ENCODE measurements around the gene COQ4. TPM values are rescaled to one million over a fixed set of nuclear protein-coding genes. Genes with fewer than 3 reads are reported as not detected.

COQ4 gene
- total RNA-seq, 1 experiment from 2014 or later: 45.3 TPM

DNA sequence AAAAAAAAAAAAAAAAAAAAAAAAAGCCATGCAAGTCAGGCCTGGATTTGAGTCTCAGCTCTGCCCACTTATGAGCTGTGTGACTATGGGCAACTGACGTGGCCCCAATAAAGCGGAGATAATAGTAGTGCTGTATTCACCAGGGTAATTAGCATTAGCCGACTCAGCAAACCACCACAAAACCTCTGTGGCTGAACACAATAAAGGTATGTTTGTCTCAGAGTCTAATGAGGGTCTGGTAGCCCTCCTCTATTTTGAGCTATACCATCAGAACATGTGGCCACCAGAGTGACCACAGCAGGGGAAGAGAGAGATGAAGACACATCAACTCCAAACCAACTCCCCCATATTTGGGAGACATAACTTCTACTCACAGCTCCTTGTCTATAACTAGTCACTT lies 30.6 kb upstream of the COQ4 start:
- ChIA-PET POLR2A (interaction anchor here (0.6 kb wide), 1 partner anchor 11 kb away, joined by 3 read pairs; no protein-coding TSS in a partner anchor), CTCF (interaction anchor here (0.6 to 2.2 kb wide), 6 partner anchors 8 to 260 kb away, joined by 3 to 7 read pairs (median 4); partner anchors contain the start of genes CERCAM and SPTAN1)

DNA sequence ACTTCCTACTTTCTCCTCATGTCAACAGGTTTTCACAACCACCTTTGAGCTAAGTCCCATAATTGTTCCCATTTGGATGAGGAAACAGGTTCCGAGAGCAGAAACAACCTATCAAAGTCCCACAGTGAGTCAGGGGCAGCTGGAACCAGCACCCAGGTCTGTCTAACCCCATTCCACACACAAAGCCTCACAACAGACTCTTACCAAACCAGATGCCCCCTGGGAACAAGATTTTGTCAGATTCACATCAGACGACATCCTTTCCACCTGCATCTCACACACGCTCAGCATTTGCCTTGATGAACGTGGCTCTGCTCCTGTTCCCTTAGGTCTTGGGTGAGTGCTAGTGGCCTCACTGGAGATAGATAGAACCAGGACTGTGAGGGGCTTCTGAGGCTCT lies 29.5 kb upstream of the COQ4 start:
- peaks cover 8% of the 10 kb centered on the region for H3K36me3 Mint-ChIP-seq
- H3K27me3 Mint-ChIP-seq (ENCODE audit: low read depth): no peaks in the 10 kb centered on the region
- H3K4me3 Mint-ChIP-seq: no peak overlapping the region
- ATAC-seq (no peak), DNase-seq (ENCODE audit: low spot score) (no peak)
- TF ChIP-seq, protein P1, sequence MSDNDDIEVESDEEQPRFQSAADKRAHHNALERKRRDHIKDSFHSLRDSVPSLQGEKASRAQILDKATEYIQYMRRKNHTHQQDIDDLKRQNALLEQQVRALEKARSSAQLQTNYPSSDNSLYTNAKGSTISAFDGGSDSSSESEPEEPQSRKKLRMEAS (CRISPR knock-in tag; IDR thresholded peaks at IDR 0.05): no peak
- TF ChIP-seq, protein P2, sequence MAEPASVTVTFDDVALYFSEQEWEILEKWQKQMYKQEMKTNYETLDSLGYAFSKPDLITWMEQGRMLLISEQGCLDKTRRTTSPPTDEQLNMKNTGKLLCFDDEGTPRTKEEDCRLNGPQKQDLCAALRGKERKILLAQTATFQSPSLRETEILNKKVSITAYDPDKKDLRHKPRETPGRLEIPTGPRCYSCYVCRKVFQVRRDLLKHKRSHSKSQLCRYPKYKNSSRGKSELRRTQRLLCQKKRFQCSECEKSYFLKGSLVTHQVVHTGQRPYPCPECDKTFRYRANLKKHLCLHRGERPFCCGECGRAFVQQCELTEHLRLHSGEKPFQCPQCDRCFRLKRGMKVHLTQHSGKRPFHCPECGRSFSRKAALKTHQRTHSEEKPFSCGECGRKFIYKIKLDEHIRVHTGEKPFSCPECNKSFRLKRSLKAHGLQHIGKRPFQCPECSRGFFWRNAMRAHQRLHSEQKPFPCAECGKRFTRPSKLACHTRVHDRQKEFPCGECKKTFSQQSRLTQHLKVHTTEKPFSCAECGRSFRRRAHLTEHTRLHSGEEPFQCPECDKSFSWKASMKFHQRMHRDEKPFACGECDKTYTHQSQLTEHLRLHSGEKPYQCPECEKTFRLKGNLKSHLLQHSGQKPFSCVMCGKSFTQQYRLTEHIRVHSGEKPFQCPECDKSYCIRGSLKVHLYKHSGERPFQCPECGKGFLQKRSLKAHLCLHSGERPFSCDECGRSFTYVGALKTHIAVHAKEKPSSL (CRISPR knock-in tag; conservative IDR thresholded peaks at IDR 0.05): no peak
- TF ChIP-seq ZNF121 (CRISPR knock-in tag; IDR thresholded peaks at IDR 0.05): no peak
- no peak for TF ChIP-seq ATF1 (CRISPR knock-in tag; IDR thresholded peaks at IDR 0.05)
- TF ChIP-seq, protein P3, sequence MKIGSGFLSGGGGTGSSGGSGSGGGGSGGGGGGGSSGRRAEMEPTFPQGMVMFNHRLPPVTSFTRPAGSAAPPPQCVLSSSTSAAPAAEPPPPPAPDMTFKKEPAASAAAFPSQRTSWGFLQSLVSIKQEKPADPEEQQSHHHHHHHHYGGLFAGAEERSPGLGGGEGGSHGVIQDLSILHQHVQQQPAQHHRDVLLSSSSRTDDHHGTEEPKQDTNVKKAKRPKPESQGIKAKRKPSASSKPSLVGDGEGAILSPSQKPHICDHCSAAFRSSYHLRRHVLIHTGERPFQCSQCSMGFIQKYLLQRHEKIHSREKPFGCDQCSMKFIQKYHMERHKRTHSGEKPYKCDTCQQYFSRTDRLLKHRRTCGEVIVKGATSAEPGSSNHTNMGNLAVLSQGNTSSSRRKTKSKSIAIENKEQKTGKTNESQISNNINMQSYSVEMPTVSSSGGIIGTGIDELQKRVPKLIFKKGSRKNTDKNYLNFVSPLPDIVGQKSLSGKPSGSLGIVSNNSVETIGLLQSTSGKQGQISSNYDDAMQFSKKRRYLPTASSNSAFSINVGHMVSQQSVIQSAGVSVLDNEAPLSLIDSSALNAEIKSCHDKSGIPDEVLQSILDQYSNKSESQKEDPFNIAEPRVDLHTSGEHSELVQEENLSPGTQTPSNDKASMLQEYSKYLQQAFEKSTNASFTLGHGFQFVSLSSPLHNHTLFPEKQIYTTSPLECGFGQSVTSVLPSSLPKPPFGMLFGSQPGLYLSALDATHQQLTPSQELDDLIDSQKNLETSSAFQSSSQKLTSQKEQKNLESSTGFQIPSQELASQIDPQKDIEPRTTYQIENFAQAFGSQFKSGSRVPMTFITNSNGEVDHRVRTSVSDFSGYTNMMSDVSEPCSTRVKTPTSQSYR (CRISPR knock-in tag; IDR thresholded peaks at IDR 0.05): no peak
- no peak for TF ChIP-seq GTF2I (CRISPR knock-in tag; conservative IDR thresholded peaks at IDR 0.05)
- TF ChIP-seq, protein P4, sequence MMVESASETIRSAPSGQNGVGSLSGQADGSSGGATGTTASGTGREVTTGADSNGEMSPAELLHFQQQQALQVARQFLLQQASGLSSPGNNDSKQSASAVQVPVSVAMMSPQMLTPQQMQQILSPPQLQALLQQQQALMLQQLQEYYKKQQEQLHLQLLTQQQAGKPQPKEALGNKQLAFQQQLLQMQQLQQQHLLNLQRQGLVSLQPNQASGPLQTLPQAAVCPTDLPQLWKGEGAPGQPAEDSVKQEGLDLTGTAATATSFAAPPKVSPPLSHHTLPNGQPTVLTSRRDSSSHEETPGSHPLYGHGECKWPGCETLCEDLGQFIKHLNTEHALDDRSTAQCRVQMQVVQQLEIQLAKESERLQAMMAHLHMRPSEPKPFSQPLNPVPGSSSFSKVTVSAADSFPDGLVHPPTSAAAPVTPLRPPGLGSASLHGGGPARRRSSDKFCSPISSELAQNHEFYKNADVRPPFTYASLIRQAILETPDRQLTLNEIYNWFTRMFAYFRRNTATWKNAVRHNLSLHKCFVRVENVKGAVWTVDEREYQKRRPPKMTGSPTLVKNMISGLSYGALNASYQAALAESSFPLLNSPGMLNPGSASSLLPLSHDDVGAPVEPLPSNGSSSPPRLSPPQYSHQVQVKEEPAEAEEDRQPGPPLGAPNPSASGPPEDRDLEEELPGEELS (CRISPR knock-in tag; IDR thresholded peaks at IDR 0.05): no peak
- no peak for TF ChIP-seq NR3C1 (CRISPR knock-in tag; conservative IDR thresholded peaks at IDR 0.05; ENCODE audit: low read depth)
- POLR2A ChIA-PET: no interaction called here
- CTCF ChIA-PET: interaction anchor here (1.0 to 2.2 kb wide), 4 partner anchors 38 to 127 kb away, joined by 4 to 7 read pairs (median 4); partner anchors contain the start of gene CERCAM
- no peaks in the 10 kb centered on the region for H3K4me1 Mint-ChIP-seq
- no peak overlapping the region for H3K27ac Mint-ChIP-seq
- H3K9me3 Mint-ChIP-seq: no peaks in the 10 kb centered on the region

More for the DNA sequence above, 30.6 kb upstream of the COQ4 start:
- H3K36me3 Mint-ChIP-seq: peaks cover 8% of the 10 kb centered on the region
- H3K9me3 Mint-ChIP-seq: no peaks in the 10 kb centered on the region
- ATAC-seq (no peak), DNase-seq (ENCODE audit: low spot score) (no peak)
- no peak overlapping the region for H3K4me3 Mint-ChIP-seq
- TF ChIP-seq, protein P5, sequence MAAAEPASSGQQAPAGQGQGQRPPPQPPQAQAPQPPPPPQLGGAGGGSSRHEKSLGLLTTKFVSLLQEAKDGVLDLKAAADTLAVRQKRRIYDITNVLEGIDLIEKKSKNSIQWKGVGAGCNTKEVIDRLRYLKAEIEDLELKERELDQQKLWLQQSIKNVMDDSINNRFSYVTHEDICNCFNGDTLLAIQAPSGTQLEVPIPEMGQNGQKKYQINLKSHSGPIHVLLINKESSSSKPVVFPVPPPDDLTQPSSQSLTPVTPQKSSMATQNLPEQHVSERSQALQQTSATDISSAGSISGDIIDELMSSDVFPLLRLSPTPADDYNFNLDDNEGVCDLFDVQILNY (CRISPR knock-in tag; IDR thresholded peaks at IDR 0.05): no peak
- TF ChIP-seq PRRX2 (CRISPR knock-in tag; IDR thresholded peaks at IDR 0.05) (no peak), ZBTB21 (CRISPR knock-in tag; IDR thresholded peaks at IDR 0.05; ENCODE audit: borderline replicate concordance) (no peak)
- H3K27me3 Mint-ChIP-seq (ENCODE audit: low read depth): no peaks in the 10 kb centered on the region
- H3K4me1 Mint-ChIP-seq: no peaks in the 10 kb centered on the region
- no peak overlapping the region for H3K27ac Mint-ChIP-seq

DNA sequence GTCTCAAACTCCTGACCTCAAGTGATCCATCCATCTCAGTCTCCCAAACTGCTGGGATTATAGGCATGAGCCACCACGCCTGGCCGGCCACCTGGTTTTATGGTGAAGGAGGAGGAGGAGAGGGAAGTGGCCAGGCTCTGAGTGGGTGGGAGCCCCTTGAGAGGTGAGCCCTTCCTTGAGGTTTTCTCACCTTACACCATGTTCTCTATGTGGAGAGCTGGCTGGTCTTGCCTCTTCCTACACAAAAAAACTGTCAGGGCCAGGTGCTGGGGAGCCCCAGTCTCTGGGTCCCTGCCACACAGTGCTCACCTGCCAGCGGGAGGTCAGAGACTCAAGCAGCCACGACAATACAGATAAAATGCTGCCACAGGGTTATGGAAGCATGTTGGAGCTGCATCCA lies 28.5 kb upstream of the COQ4 start:
- no peaks in the 10 kb centered on the region for H3K9me3 Mint-ChIP-seq
- no peak for ATAC-seq
- H3K4me3 Mint-ChIP-seq: no peak overlapping the region
- ChIA-PET POLR2A (no interaction called here), CTCF (interaction anchor here (0.7 to 3.6 kb wide), 12 partner anchors 11 to 270 kb away, joined by 3 to 49 read pairs (median 8); partner anchors contain the start of genes CERCAM, GOLGA2, SLC27A4 and SWI5)
- no peaks in the 10 kb centered on the region for H3K27me3 Mint-ChIP-seq (ENCODE audit: low read depth)
- DNase-seq (ENCODE audit: low spot score): no peak
- H3K27ac Mint-ChIP-seq: no peak overlapping the region
- 0 out of 2 replicates have a peak, but pooled peaks cover under 1% of the 10 kb centered on the region for H3K36me3 Mint-ChIP-seq
- H3K4me1 Mint-ChIP-seq: no peaks in the 10 kb centered on the region
- TF ChIP-seq ESRRA (CRISPR knock-in tag; IDR thresholded peaks at IDR 0.05; ENCODE audit: borderline replicate concordance) (no peak), ELF4 (CRISPR knock-in tag; IDR thresholded peaks at IDR 0.05; ENCODE audit: low read depth) (no peak), SMAD4 (CRISPR knock-in tag; IDR thresholded peaks at IDR 0.05) (no peak), NR3C1 (CRISPR knock-in tag; conservative IDR thresholded peaks at IDR 0.05; ENCODE audit: low read depth) (no peak)
- TF ChIP-seq, protein P6, sequence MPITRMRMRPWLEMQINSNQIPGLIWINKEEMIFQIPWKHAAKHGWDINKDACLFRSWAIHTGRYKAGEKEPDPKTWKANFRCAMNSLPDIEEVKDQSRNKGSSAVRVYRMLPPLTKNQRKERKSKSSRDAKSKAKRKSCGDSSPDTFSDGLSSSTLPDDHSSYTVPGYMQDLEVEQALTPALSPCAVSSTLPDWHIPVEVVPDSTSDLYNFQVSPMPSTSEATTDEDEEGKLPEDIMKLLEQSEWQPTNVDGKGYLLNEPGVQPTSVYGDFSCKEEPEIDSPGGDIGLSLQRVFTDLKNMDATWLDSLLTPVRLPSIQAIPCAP (CRISPR knock-in tag; IDR thresholded peaks at IDR 0.05): no peak
- TF ChIP-seq, protein P7, sequence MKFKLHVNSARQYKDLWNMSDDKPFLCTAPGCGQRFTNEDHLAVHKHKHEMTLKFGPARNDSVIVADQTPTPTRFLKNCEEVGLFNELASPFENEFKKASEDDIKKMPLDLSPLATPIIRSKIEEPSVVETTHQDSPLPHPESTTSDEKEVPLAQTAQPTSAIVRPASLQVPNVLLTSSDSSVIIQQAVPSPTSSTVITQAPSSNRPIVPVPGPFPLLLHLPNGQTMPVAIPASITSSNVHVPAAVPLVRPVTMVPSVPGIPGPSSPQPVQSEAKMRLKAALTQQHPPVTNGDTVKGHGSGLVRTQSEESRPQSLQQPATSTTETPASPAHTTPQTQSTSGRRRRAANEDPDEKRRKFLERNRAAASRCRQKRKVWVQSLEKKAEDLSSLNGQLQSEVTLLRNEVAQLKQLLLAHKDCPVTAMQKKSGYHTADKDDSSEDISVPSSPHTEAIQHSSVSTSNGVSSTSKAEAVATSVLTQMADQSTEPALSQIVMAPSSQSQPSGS (CRISPR knock-in tag; IDR thresholded peaks at IDR 0.05; ENCODE audit: borderline replicate concordance, low read depth): no peak
- TF ChIP-seq, protein P8, sequence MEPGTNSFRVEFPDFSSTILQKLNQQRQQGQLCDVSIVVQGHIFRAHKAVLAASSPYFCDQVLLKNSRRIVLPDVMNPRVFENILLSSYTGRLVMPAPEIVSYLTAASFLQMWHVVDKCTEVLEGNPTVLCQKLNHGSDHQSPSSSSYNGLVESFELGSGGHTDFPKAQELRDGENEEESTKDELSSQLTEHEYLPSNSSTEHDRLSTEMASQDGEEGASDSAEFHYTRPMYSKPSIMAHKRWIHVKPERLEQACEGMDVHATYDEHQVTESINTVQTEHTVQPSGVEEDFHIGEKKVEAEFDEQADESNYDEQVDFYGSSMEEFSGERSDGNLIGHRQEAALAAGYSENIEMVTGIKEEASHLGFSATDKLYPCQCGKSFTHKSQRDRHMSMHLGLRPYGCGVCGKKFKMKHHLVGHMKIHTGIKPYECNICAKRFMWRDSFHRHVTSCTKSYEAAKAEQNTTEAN (CRISPR knock-in tag; IDR thresholded peaks at IDR 0.05): no peak
- TF ChIP-seq, protein P9, sequence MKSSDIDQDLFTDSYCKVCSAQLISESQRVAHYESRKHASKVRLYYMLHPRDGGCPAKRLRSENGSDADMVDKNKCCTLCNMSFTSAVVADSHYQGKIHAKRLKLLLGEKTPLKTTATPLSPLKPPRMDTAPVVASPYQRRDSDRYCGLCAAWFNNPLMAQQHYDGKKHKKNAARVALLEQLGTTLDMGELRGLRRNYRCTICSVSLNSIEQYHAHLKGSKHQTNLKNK (CRISPR knock-in tag; IDR thresholded peaks at IDR 0.05): no peak
